GM18951 (cell line): ENCODE data around the gene GPR26.

Experiments
- POLR2A ChIP-seq: IDR thresholded peaks from 4 replicates; pipeline ENCODE4 v1.6.1; 2011; ENCODE audit warnings: mild to moderate bottlenecking; ENCODE audit not compliant: insufficient read length, insufficient read depth; ENCODE audit errors: extremely low read depth
- in situ Hi-C: fragments of 300-500 bp; cut with MboI; formaldehyde crosslinking; loops from one replicate; pipeline ENCODE4 v1.12.0; 2022; ENCODE audit warnings: low sequenced_read_pairs, mixed read lengths, inconsistent platforms; ENCODE audit not compliant: unreplicated experiment

Gene GPR26

GRCh38 chr10:123666318-123667236 is at the start of gene GPR26:
Gene GPR26 (plus strand): TSS chr10:123666355. CDS start chr10:123666408, 53 bp downstream.
- in situ Hi-C loops: no loop called here

GRCh38 chr10:123618224-123618623 is 47.9 kb upstream of the GPR26 start:
- in situ Hi-C loops: no loop called here
- TF ChIP-seq POLR2A: no peak

More at GRCh38 chr10:123666318-123667236, at the start of gene GPR26:
- no peak for TF ChIP-seq POLR2A

- TF ChIP-seq POLR2A: no peak
- in situ Hi-C loops: no loop called here
Measured at GRCh38 chr10:123619067-123619855, 46.9 kb upstream of the GPR26 start.

GRCh38 chr10:123620621-123621020 is 45.5 kb upstream of the GPR26 start:
- in situ Hi-C loops: no loop called here
- TF ChIP-seq POLR2A: no peak

GRCh38 chr10:123621492-123621891 is 44.7 kb upstream of the GPR26 start:
- in situ Hi-C loops: no loop called here
- TF ChIP-seq POLR2A: no peak

- in situ Hi-C loops: no loop called here
Measured at GRCh38 chr10:123621916-123622315, 44.2 kb upstream of the GPR26 start.

GRCh38 chr10:123622381-123622780 is 43.8 kb upstream of the GPR26 start:
- no peak for TF ChIP-seq POLR2A
- in situ Hi-C loops: no loop called here

More at GRCh38 chr10:123621916-123622315, 44.2 kb upstream of the GPR26 start:
- no peak for TF ChIP-seq POLR2A

GRCh38 chr10:123624086-123624485 is 42.1 kb upstream of the GPR26 start:
- no peak for TF ChIP-seq POLR2A
- in situ Hi-C loops: no loop called here

GRCh38 chr10:123633106-123633505 is 33.0 kb upstream of the GPR26 start:
- no peak for TF ChIP-seq POLR2A
- in situ Hi-C loops: no loop called here

- TF ChIP-seq POLR2A: no peak
- in situ Hi-C loops: no loop called here
Measured at GRCh38 chr10:123633636-123634035, 32.5 kb upstream of the GPR26 start.

GRCh38 chr10:123634221-123634620 is 31.9 kb upstream of the GPR26 start:
- in situ Hi-C loops: no loop called here
- no peak for TF ChIP-seq POLR2A

- in situ Hi-C loops: no loop called here
- no peak for TF ChIP-seq POLR2A
Measured at GRCh38 chr10:123635131-123635530, 31.0 kb upstream of the GPR26 start.

- in situ Hi-C loops: no loop called here
- no peak for TF ChIP-seq POLR2A
Measured at GRCh38 chr10:123635745-123636144, 30.4 kb upstream of the GPR26 start.
